Lung (tissue), 12 donors: Measurements from ENCODE around the gene PEX13. TPM values are rescaled to one million over a fixed set of nuclear protein-coding genes. Genes with fewer than 3 reads are reported as not detected.

Experiments used
- ATAC-seq: fragments of 200-7000 bp; cut with Tn5 transposase; one replicate; pipeline ENCODE4 v1.9.1; 2020; ENCODE audit warnings: moderate number of reproducible peaks; ENCODE audit not compliant: insufficient read depth, low FRiP score
- DNase-seq, 3 donors: peaks; one replicate each; pipeline ENCODE4 v3.0.0-alpha.2; 2013 to 2017
- H3K27ac ChIP-seq, 2 donors: one replicate each; pipeline ENCODE4 v1.5.1; 2013; ENCODE audit warnings: mild to moderate bottlenecking in 2 of 2, moderate library complexity in 2 of 2, control low read depth in 1 of 2, inconsistent platforms in 1 of 2, low read depth in 1 of 2, low read length in 1 of 2
- H3K27me3 ChIP-seq, 3 donors: one replicate each; pipeline ENCODE4 v1.5.1; 2013; ENCODE audit warnings: low read length in 2 of 3; ENCODE audit not compliant: control insufficient read depth in 3 of 3, insufficient read depth in 3 of 3
- H3K36me3 ChIP-seq, 4 donors: one replicate each; pipeline ENCODE4 v1.5.1; 2013; ENCODE audit warnings: low read length in 4 of 4, mild to moderate bottlenecking in 1 of 4, moderate library complexity in 1 of 4; ENCODE audit not compliant: control insufficient read depth in 4 of 4, insufficient read depth in 4 of 4
- H3K4me1 ChIP-seq, 5 donors: one replicate each; pipeline ENCODE4 v1.5.1; 2013; ENCODE audit warnings: low read length in 5 of 5, mild to moderate bottlenecking in 2 of 5, moderate library complexity in 1 of 5; ENCODE audit not compliant: control insufficient read depth in 5 of 5, insufficient read depth in 5 of 5
- H3K4me3 ChIP-seq: one replicate; pipeline ENCODE4 v1.5.1; 2013; ENCODE audit warnings: mild to moderate bottlenecking, control low read depth, moderate library complexity
- H3K9ac ChIP-seq, 2 donors: one replicate each; pipeline ENCODE4 v1.5.1; 2013; ENCODE audit warnings: low read length in 2 of 2, control low read depth in 1 of 2; ENCODE audit not compliant: insufficient read depth in 1 of 2
- H3K9me3 ChIP-seq, 4 donors: one replicate each; pipeline ENCODE4 v1.5.1; 2013; ENCODE audit warnings: low read length in 3 of 4, mild to moderate bottlenecking in 1 of 4, moderate library complexity in 1 of 4; ENCODE audit not compliant: control insufficient read depth in 4 of 4, insufficient read depth in 3 of 4
- WGBS, 2 donors: extraction: QIAGEN DNeasy Blood & Tissue Kit; methylation state at CpG; one replicate each; pipeline ENCODE4 v1.1.7; 2013; 5-methylcytosine and 5-hydroxymethylcytosine counted together
- polyA plus RNA-seq, 2 donors: library from polyadenylated mRNA; stranded (reverse); fragments of 200-250 nt; gene quantifications; one replicate each; pipeline ENCODE4 v1.2.1, GENCODE V29; 2013
- total RNA-seq, 2 donors: library from RNA; depleted of rRNA in 1 of 2; stranded (reverse); fragments of >200 nt in 1 of 2; gene quantifications; one replicate each; pipeline ENCODE4 v1.2.1, GENCODE V29; 2014 to 2021
- TF ChIP-seq, protein P1 (sequence below): IDR thresholded peaks from 2 replicates; pipeline ENCODE4 v1.5.1; 2012; ENCODE audit warnings: mild to moderate bottlenecking; ENCODE audit errors: control extremely low read depth, extremely low read depth
- donor health status: control.
- donor health status: control.
- donor health status: Bipolar disorder and iron deficiency.
- donor health status: healthy.
- donor health status: DM: yes; HTN: yes; CAD: no.

The PEX13 gene
- total and polyA plus RNA-seq, 4 donors: 11.1 to 45.1 (median 17.3) TPM

DNA sequence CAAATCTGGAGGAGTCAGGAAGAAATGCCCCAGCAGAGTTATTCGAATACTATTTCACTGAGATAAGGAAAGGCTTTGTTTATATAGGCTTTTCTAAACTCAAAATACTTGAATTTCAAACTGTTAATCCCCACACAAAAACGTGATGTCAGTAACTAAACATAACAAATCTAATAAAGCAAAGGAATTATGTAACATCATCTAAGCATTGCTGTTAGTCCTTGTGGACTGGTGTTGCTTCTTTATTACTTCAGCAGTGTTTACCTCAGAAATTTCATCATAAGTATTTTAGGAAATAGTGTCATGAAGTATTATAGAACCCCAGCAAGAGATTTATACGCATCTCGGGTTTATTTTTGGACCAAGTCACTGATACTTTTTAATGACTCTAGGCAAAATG lies 28.5 kb downstream of the PEX13 start:
- H3K9ac ChIP-seq: no peak overlapping the region
- H3K4me3 ChIP-seq: no peak overlapping the region
- no peaks in the 10 kb centered on the region for H3K27me3 ChIP-seq
- no peak for ATAC-seq
- H3K36me3 ChIP-seq: peaks cover 1 to 18% (median 10%) of the 10 kb centered on the region in 4 donors
- TF ChIP-seq, protein P1, sequence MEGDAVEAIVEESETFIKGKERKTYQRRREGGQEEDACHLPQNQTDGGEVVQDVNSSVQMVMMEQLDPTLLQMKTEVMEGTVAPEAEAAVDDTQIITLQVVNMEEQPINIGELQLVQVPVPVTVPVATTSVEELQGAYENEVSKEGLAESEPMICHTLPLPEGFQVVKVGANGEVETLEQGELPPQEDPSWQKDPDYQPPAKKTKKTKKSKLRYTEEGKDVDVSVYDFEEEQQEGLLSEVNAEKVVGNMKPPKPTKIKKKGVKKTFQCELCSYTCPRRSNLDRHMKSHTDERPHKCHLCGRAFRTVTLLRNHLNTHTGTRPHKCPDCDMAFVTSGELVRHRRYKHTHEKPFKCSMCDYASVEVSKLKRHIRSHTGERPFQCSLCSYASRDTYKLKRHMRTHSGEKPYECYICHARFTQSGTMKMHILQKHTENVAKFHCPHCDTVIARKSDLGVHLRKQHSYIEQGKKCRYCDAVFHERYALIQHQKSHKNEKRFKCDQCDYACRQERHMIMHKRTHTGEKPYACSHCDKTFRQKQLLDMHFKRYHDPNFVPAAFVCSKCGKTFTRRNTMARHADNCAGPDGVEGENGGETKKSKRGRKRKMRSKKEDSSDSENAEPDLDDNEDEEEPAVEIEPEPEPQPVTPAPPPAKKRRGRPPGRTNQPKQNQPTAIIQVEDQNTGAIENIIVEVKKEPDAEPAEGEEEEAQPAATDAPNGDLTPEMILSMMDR: no peak
- H3K27ac ChIP-seq: no peak overlapping the region
- WGBS, 2 donors: 29 to 33% methylated on average over 4 of the region's 4 CpGs
- H3K4me1 ChIP-seq: peaks cover 0 to 7% (median 0%) of the 10 kb centered on the region in 5 donors
- no peaks in the 10 kb centered on the region for H3K9me3 ChIP-seq
- DNase-seq: peak in 1 of 3 donors; percentile 17

DNA sequence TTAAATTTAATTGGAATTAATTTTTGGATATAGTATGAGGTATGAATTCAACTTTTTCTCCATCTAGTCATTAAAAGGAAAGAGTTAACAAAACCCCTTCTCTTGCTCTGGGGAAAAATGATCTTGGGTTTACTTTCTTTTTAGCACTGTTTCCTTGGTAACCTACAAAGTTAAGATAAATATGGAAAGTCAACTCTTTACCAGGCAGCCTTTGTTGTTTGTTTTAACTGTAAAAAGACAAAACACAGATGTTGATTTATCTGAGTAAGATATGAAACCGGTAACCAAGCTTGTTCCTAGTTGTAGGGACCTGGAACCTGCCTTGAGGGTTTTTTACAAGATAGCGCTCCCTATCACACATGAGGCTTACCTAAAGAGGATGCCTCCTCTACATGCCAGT lies 38.0 kb downstream of the PEX13 start:
- H3K27ac ChIP-seq: no peak overlapping the region
- peak; percentile 16 to 84 (median 83) for DNase-seq
- H3K27me3 ChIP-seq: no peaks in the 10 kb centered on the region
- H3K4me1 ChIP-seq: peaks cover 0 to 16% (median 0%) of the 10 kb centered on the region in 5 donors
- ATAC-seq: no peak
- WGBS, 2 donors: 69 to 89% methylated on average over 2 of the region's 2 CpGs
- no peaks in the 10 kb centered on the region for H3K9me3 ChIP-seq
- H3K4me3 ChIP-seq: no peak overlapping the region
- TF ChIP-seq, protein P1: no peak
- peaks cover 3 to 6% (median 3%) of the 10 kb centered on the region in 4 donors for H3K36me3 ChIP-seq
- peak overlapping the region in 1 of 2 donors; percentile 62 for H3K9ac ChIP-seq

DNA sequence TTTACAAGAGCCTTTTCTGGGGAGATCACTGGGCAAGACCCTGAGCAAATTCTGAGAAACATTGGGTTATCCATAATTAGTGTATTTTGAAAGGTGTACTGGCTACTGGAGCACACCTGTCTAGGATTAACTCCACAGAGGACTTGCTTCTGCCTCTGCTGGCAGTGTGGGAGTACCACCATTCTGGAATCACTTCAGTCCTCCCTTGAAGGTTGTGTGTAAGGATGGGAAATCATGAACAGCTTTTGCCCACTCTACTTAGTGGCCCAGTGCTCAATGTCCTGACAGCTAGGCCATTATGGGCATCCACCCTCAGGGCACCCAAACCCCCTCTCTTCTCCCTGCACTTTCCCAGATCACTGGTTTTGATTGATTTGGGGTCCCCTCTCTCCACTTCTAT lies 40.0 kb downstream of the PEX13 start:
- ATAC-seq (no peak), DNase-seq (no peak)
- Histone ChIP-seq H3K36me3 (peaks cover 2 to 6% (median 3%) of the 10 kb centered on the region in 4 donors), H3K9ac (no peak overlapping the region), H3K27ac (no peak overlapping the region), H3K4me1 (peaks cover 0 to 16% (median 0%) of the 10 kb centered on the region in 5 donors), H3K27me3 (no peaks in the 10 kb centered on the region), H3K9me3 (no peaks in the 10 kb centered on the region), H3K4me3 (no peak overlapping the region)
- TF ChIP-seq, protein P1: no peak

DNA sequence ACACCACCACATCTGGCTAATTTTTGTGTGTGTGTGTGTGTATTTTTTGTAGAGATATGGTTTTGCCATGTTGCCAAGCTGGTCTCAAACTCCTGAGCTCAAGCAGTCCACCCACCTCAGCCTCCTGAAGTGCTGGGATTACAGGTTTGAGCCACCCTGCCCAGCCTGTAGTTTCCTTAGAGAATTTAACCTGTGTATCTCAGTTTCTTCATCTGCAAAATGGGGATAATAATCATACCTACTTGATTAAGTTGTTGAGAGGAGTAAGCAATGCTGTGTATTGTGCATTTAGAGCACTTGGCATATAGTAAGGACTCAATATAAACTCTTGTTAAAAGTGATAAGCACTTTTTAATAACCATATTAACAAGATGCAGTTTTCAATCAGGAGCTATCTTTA lies 41.9 kb downstream of the PEX13 start:
- Histone ChIP-seq H3K27me3 (no peaks in the 10 kb centered on the region), H3K9ac (no peak overlapping the region), H3K4me1 (peaks cover 0 to 16% (median 0%) of the 10 kb centered on the region in 5 donors), H3K4me3 (no peak overlapping the region), H3K9me3 (no peaks in the 10 kb centered on the region), H3K27ac (no peak overlapping the region), H3K36me3 (peaks cover 0 to 2% (median 0%) of the 10 kb centered on the region in 4 donors)
- DNase-seq (no peak), ATAC-seq (no peak)
- TF ChIP-seq, protein P1: no peak
